ENCODE measurements around the gene ITGAD. TPM values are rescaled to one million over a fixed set of nuclear protein-coding genes. Genes with fewer than 3 reads are reported as not detected.

Gene ITGAD
- total and polyA plus RNA-seq, 2 donors from 2014 or later, result 0.13 TPM; not detected in 1

- DNase-seq, result peak in 1 of 5 donors; percentile 72
- H3K4me1 ChIP-seq (ENCODE audit: control insufficient read depth in 2 of 3, insufficient read depth in 2 of 3, low read depth in 1 of 3, low read length in 3 of 3), result peaks cover 0 to 17% (median 3%) of the 10 kb centered on the region in 3 donors
- no peak for TF ChIP-seq CTCF (IDR thresholded peaks at IDR 0.05; ENCODE audit: borderline replicate concordance, extremely low read depth, insufficient read depth)
- H3K9me3 ChIP-seq (ENCODE audit: control insufficient read depth in 2 of 3, insufficient read depth in 1 of 3, low read length in 3 of 3), result no peaks in the 10 kb centered on the region
- peaks cover 0 to 4% (median 0%) of the 10 kb centered on the region in 3 donors for H3K36me3 ChIP-seq (ENCODE audit: control insufficient read depth in 2 of 3, insufficient read depth in 3 of 3, low read length in 3 of 3)
- H3K27me3 ChIP-seq (ENCODE audit: control insufficient read depth, insufficient read depth, low read length), result no peaks in the 10 kb centered on the region
- intact Hi-C loops (cut with DNase I), result no loop called here
- H3K9ac ChIP-seq (ENCODE audit: low read length in 3 of 3), result no peak overlapping the region
- H3K4me3 ChIP-seq (ENCODE audit: low read length in 3 of 3), result peak overlapping the region in 1 of 3 donors; percentile 61
- H3K27ac ChIP-seq (ENCODE audit: low read depth in 2 of 2, low read length in 2 of 2), result peak overlapping the region; percentile 28 to 76
- FAIRE-seq, result no peak
Measured at GRCh38 chr16:31475946-31476302, 82.8 kb downstream of the ITGAD start.

Other genes with a start within 250 kb of the ITGAD start
- gene PRSS36, start 243.3 kb upstream of the ITGAD start, total RNA-seq, result 4.1 TPM
- gene PRSS36, start 243.3 kb upstream of the ITGAD start, polyA plus RNA-seq (ENCODE audit: insufficient read depth, low read depth, low replicate concordance), result 1.7 TPM
- 333 TPM for gene FUS, start 213.2 kb upstream of the ITGAD start, total RNA-seq
- gene FUS, start 213.2 kb upstream of the ITGAD start, polyA plus RNA-seq (ENCODE audit: insufficient read depth, low read depth, low replicate concordance), result 180 TPM
- gene PYCARD, start 190.6 kb upstream of the ITGAD start, total RNA-seq, result 26.5 TPM
- gene PYCARD, start 190.6 kb upstream of the ITGAD start, polyA plus RNA-seq (ENCODE audit: insufficient read depth, low read depth, low replicate concordance), result 14.8 TPM
- 0.06 TPM for gene TRIM72, start 179.2 kb upstream of the ITGAD start, total RNA-seq
- gene TRIM72, start 179.2 kb upstream of the ITGAD start, polyA plus RNA-seq (ENCODE audit: insufficient read depth, low read depth, low replicate concordance), result 0.11 TPM
- not detected for gene PYDC1, start 176.2 kb upstream of the ITGAD start, total RNA-seq
- gene PYDC1, start 176.2 kb upstream of the ITGAD start, polyA plus RNA-seq (ENCODE audit: insufficient read depth, low read depth, low replicate concordance), result not detected
- 18.9 TPM for gene ITGAM, start 133.4 kb upstream of the ITGAD start, total RNA-seq
- 1.2 TPM for gene ITGAM, start 133.4 kb upstream of the ITGAD start, polyA plus RNA-seq (ENCODE audit: insufficient read depth, low read depth, low replicate concordance)
- gene ITGAX, start 38.2 kb upstream of the ITGAD start, total RNA-seq, result 11.9 TPM
- gene ITGAX, start 38.2 kb upstream of the ITGAD start, polyA plus RNA-seq (ENCODE audit: insufficient read depth, low read depth, low replicate concordance), result 0.37 TPM
- not detected for gene COX6A2, start 35.0 kb downstream of the ITGAD start, total RNA-seq
- gene COX6A2, start 35.0 kb downstream of the ITGAD start, polyA plus RNA-seq (ENCODE audit: insufficient read depth, low read depth, low replicate concordance), result 5.5 TPM
- 1.4 TPM for gene ZNF843, start 49.5 kb downstream of the ITGAD start, total RNA-seq
- 0.67 TPM for gene ZNF843, start 49.5 kb downstream of the ITGAD start, polyA plus RNA-seq (ENCODE audit: insufficient read depth, low read depth, low replicate concordance)
- 9.6 TPM for gene ARMC5, start 66.2 kb downstream of the ITGAD start, total RNA-seq
- gene ARMC5, start 66.2 kb downstream of the ITGAD start, polyA plus RNA-seq (ENCODE audit: insufficient read depth, low read depth, low replicate concordance), result 10.9 TPM
- gene TGFB1I1, start 78.8 kb downstream of the ITGAD start, total RNA-seq, result 54.4 TPM
- gene TGFB1I1, start 78.8 kb downstream of the ITGAD start, polyA plus RNA-seq (ENCODE audit: insufficient read depth, low read depth, low replicate concordance), result 27.5 TPM
- 4.8 TPM for gene SLC5A2, start 89.8 kb downstream of the ITGAD start, total RNA-seq
- 208 TPM for gene SLC5A2, start 89.8 kb downstream of the ITGAD start, polyA plus RNA-seq (ENCODE audit: insufficient read depth, low read depth, low replicate concordance)
- 69.2 TPM for gene RUSF1, start 115.1 kb downstream of the ITGAD start, total RNA-seq
- gene RUSF1, start 115.1 kb downstream of the ITGAD start, polyA plus RNA-seq (ENCODE audit: insufficient read depth, low read depth, low replicate concordance), result 51.8 TPM
- not detected for gene AHSP, start 134.6 kb downstream of the ITGAD start, total RNA-seq
- gene AHSP, start 134.6 kb downstream of the ITGAD start, polyA plus RNA-seq (ENCODE audit: insufficient read depth, low read depth, low replicate concordance), result not detected

Measured in kidney (tissue), 14 donors.